Hair follicular keratinocyte (primary cell): ENCODE data around the gene ACRBP. TPM values are rescaled to one million over a fixed set of nuclear protein-coding genes. Genes with fewer than 3 reads are reported as not detected.

ENCODE experiments used
- total RNA-seq: library from RNA; depleted of rRNA; stranded (reverse); fragments of >200 nt; gene quantifications from 2 replicates; pipeline ENCODE4 v1.2.3, GENCODE V29; 2015

ACRBP gene
- total RNA-seq, result 0.16 TPM in 1 of 2 replicates, not detected in the other

GRCh38 chr12:6647083-6647604 is at the start of gene ACRBP:
ACRBP (minus strand) TSS chr12:6647432; CDS start chr12:6647366, 66 bp downstream.

GRCh38 chr12:6688999-6689882 is 42.0 kb upstream of the ACRBP start, which contains the start of gene ZNF384:
ZNF384 (minus strand) TSS chr12:6689375; CDS start chr12:6679520, 9,855 bp downstream.

GRCh38 chr12:6662906-6663742 is 15.9 kb upstream of the ACRBP start, which contains the start of gene ING4:
ING4 (minus strand) TSS chr12:6663119; CDS start chr12:6663101, 18 bp downstream.

GRCh38 chr12:6635856-6636531 is 11.2 kb downstream of the ACRBP start, which contains the start of gene LPAR5:
LPAR5 (minus strand) TSS chr12:6635959; CDS start chr12:6621248, 14,711 bp downstream.

Other genes with a start within 250 kb of the ACRBP start
- gene CD27, start 202.5 kb downstream of the ACRBP start, total RNA-seq, result not detected in 2 replicates
- gene TAPBPL, start 195.4 kb downstream of the ACRBP start, total RNA-seq, result 4.4 and 4.5 TPM in 2 replicates
- gene VAMP1, start 176.8 kb downstream of the ACRBP start, total RNA-seq, result 0.62 and 2.3 TPM in 2 replicates
- 103 and 161 TPM in 2 replicates for gene MRPL51, start 154.2 kb downstream of the ACRBP start, total RNA-seq
- gene NCAPD2, start 153.3 kb downstream of the ACRBP start, total RNA-seq, result 36.9 and 103 TPM in 2 replicates
- 6,486 and 6,733 TPM in 2 replicates for gene GAPDH, start 112.9 kb downstream of the ACRBP start, total RNA-seq
- 0.46 and 1.2 TPM in 2 replicates for gene IFFO1, start 91.4 kb downstream of the ACRBP start, total RNA-seq
- 46.0 and 61.7 TPM in 2 replicates for gene NOP2, start 79.1 kb downstream of the ACRBP start, total RNA-seq
- 153 and 169 TPM in 2 replicates for gene CHD4, start 40.1 kb downstream of the ACRBP start, total RNA-seq
- 15.7 and 17.6 TPM in 2 replicates for gene LPAR5, start 11.5 kb downstream of the ACRBP start, total RNA-seq
- 12.8 and 22.3 TPM in 2 replicates for gene ING4, start 15.7 kb upstream of the ACRBP start, total RNA-seq
- gene ZNF384, start 41.9 kb upstream of the ACRBP start, total RNA-seq, result 11.6 and 14.3 TPM in 2 replicates
- not detected in 2 replicates for gene PIANP, start 53.4 kb upstream of the ACRBP start, total RNA-seq
- gene COPS7A, start 76.6 kb upstream of the ACRBP start, total RNA-seq, result 78.2 and 94.5 TPM in 2 replicates
- 359 and 402 TPM in 2 replicates for gene MLF2, start 105.7 kb upstream of the ACRBP start, total RNA-seq
- gene PTMS, start 118.9 kb upstream of the ACRBP start, total RNA-seq, result 102 and 124 TPM in 2 replicates
- 0.08 TPM in 1 of 2 replicates, not detected in the other for gene LAG3, start 125.1 kb upstream of the ACRBP start, total RNA-seq
- not detected in 2 replicates for gene CD4, start 142.1 kb upstream of the ACRBP start, total RNA-seq
- not detected in 2 replicates for gene GPR162, start 174.4 kb upstream of the ACRBP start, total RNA-seq
- gene P3H3, start 181.0 kb upstream of the ACRBP start, total RNA-seq, result 10.6 and 15.9 TPM in 2 replicates
- gene GNB3, start 193.5 kb upstream of the ACRBP start, total RNA-seq, result 0.47 and 0.49 TPM in 2 replicates
- gene CDCA3, start 203.9 kb upstream of the ACRBP start, total RNA-seq, result 16.6 and 52.9 TPM in 2 replicates
- gene USP5, start 204.7 kb upstream of the ACRBP start, total RNA-seq, result 62.9 and 69.8 TPM in 2 replicates
- 989 and 1,326 TPM in 2 replicates for gene TPI1, start 220.1 kb upstream of the ACRBP start, total RNA-seq
- gene SPSB2, start 225.9 kb upstream of the ACRBP start, total RNA-seq, result 12.8 and 13.2 TPM in 2 replicates